AG04450 (cell line): ENCODE data around the gene MXRA7. TPM values are rescaled to one million over a fixed set of nuclear protein-coding genes. Genes with fewer than 3 reads are reported as not detected.
"Not testable (repeated sequence)": the region's sequence is repeated elsewhere in the genome, so short reads cannot be mapped to it uniquely, and the experiment has no call there.

Source experiments
- CTCF ChIA-PET: fragments of 300-600, 350-600 bp; formaldehyde crosslinking; extraction: SDS; loops from one replicate; lab custom pipeline; 2022; ENCODE audit warnings: antibody characterized with exemption, inconsistent platforms; lab: Charles Lee
- POLR2A ChIA-PET: fragments of 350-600 bp; formaldehyde crosslinking; extraction: SDS; loops from one replicate; lab custom pipeline; 2021; ENCODE audit warnings: antibody characterized with exemption, inconsistent platforms; lab: Yijun Ruan, JAX
- DNase-seq: peaks from one replicate; pipeline ENCODE4 v3.0.0-alpha.2; 2011; ENCODE audit warnings: low read depth, low spot score
- H3K27ac ChIP-seq: one replicate; pipeline ENCODE4 v1.5.1; 2012; ENCODE audit warnings: low read depth, low read length, control low read depth
- H3K27me3 ChIP-seq: one replicate; pipeline ENCODE4 v1.6.0; 2012; ENCODE audit warnings: low read length; ENCODE audit not compliant: control insufficient read depth, insufficient read depth
- H3K4me3 ChIP-seq: 2 replicates; pipeline ENCODE4 v1.5.1; 2011; ENCODE audit warnings: mild to moderate bottlenecking, low read depth, low read length, control low read depth
- H3K9me3 ChIP-seq: 2 replicates; pipeline ENCODE4 v1.5.1; 2012; ENCODE audit warnings: low read length; ENCODE audit not compliant: control insufficient read depth, insufficient read depth
- polyA plus RNA-seq: library from polyadenylated mRNA; depleted of rRNA; stranded (reverse); fragments of >200 nt; gene quantifications from 2 replicates; pipeline ENCODE4 v1.2.3, GENCODE V29; 2011
- TF ChIP-seq, protein P1 (sequence below): IDR thresholded peaks from 2 replicates; pipeline ENCODE4 v1.5.1; 2011; ENCODE audit warnings: low read depth, low read length, control low read depth, inconsistent platforms

Gene MXRA7
- polyA plus RNA-seq, 1 experiment: 222 TPM

DNA sequence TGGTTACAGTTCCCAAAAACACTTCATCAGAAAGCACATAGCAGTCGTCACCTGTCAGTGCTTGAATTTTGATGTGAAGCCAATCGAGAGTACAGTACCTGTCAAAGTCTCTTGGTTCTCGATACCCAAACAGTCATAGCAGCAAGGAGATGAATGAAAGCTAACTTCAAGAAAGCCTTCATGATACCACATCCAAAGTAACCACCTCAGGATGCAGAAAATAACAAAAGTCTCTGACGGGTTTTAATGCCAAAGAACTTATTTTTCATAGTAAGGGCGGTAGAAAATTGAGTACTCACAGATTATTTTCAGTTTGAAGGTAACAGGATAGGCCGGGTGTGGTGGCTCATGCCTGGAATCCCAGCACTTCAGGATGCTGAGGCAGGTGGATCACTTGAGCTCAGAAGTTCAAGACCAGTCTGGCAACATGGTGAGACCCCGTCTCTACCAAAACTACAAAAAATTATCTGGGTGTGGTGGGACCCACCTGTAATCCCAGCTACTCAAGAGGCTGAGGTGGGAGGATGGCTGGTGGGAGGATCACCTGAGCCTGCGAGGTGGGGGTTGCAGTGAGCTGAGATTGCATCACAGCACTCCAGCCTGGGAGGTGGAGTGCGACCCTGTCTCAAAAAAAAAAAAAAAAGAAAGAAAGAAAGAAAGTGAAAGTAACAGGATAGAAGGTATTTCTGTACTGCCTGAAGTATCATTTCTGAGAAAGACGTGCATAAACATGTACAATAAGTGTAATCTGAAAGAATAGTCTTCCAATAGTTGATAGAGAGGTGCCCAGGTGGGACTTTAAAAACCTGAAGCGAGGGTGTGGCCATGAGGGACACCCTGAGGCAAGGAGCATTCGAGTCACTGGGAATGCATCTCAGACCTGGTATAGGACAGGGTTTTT, 42.5 kb upstream of the MXRA7 start:
- CTCF ChIA-PET: no interaction called here
- no peaks in the 10 kb centered on the region for H3K9me3 ChIP-seq
- H3K27me3 ChIP-seq: no peaks in the 10 kb centered on the region
- POLR2A ChIA-PET: no interaction called here
- no peak overlapping the region for H3K4me3 ChIP-seq
- H3K27ac ChIP-seq: no peak overlapping the region
- TF ChIP-seq, protein P1, sequence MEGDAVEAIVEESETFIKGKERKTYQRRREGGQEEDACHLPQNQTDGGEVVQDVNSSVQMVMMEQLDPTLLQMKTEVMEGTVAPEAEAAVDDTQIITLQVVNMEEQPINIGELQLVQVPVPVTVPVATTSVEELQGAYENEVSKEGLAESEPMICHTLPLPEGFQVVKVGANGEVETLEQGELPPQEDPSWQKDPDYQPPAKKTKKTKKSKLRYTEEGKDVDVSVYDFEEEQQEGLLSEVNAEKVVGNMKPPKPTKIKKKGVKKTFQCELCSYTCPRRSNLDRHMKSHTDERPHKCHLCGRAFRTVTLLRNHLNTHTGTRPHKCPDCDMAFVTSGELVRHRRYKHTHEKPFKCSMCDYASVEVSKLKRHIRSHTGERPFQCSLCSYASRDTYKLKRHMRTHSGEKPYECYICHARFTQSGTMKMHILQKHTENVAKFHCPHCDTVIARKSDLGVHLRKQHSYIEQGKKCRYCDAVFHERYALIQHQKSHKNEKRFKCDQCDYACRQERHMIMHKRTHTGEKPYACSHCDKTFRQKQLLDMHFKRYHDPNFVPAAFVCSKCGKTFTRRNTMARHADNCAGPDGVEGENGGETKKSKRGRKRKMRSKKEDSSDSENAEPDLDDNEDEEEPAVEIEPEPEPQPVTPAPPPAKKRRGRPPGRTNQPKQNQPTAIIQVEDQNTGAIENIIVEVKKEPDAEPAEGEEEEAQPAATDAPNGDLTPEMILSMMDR: no peak
- no peak for DNase-seq

DNA sequence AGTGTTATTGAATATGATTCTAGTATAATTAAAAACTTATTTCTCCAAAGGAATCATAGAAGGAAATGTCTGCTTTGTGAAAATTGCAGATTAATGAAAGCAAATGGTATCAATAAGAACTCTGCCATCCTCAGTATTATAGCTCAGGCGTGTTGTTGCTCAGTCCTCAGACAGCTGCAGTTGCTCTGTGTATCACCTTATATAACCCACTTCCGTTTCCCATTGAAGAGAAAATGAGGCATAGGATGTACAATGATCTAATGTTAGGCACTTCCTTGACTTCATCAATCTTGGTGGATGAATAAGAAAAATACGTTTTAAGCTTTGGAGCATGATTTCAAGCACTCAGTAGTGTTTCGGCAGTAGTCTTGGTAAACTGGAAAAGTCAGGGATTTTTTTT, 41.2 kb upstream of the MXRA7 start:
- POLR2A ChIA-PET: no interaction called here
- no peak overlapping the region for H3K27ac ChIP-seq
- no peak for DNase-seq
- TF ChIP-seq, protein P1: no peak
- no peaks in the 10 kb centered on the region for H3K9me3 ChIP-seq
- H3K27me3 ChIP-seq: no peaks in the 10 kb centered on the region
- no peak overlapping the region for H3K4me3 ChIP-seq
- CTCF ChIA-PET: interaction anchor here (0.6 kb wide), 1 partner anchor 334 kb away, joined by 3 read pairs; no protein-coding TSS in a partner anchor

DNA sequence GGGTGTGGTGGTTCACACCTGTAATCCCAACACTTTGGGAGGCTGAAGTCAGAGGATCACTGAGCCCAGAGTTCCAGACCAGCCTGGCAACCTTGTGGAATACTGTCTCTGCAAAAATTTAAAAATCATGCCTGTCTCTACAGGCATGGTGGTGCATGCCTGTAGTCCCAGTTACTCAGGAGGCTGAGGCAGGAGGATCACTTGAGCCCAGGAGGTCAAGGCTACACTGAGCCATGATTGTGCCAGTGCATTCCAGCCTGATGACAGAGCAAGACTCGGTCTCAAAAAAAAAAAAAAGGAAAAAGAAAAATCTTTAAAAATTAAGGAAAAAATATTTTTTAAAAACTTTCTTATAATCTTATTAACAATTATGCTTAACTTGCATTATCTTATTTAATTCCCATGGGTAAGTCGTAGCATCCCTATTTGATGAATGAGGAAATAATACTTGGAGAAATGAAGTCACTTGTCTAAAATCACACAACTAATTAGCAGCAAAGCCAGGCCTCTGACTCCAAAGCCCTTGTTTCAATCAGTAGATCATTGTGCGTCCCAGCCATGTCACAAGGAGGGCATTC, 40.7 kb upstream of the MXRA7 start:
- Histone ChIP-seq H3K9me3 (no peaks in the 10 kb centered on the region), H3K27me3 (no peaks in the 10 kb centered on the region), H3K27ac (no peak overlapping the region), H3K4me3 (no peak overlapping the region)
- POLR2A ChIA-PET: no interaction called here
- CTCF ChIA-PET: no interaction called here
- DNase-seq: no peak
- TF ChIP-seq, protein P1: no peak

DNA sequence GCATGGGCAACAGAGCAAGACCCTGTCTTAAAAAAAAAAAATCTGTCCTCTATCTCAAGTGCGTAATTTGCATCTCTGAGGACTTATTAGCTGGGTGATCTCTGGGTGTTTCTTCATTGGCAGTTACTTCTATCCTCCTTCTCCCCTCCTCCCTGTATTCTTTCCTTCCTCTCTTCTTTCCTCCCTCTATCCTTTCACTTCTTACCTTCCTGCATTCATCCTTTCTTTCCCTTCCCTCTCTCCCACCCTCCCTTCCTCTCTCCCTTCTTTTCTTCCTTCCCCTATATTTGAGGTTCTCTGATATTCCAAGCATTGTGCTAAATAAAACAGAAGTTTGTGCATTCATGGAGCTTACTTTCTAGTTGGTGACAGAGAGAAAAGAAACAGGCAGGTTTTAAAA, 37.9 kb upstream of the MXRA7 start:
- no peak for DNase-seq
- ChIA-PET POLR2A (interaction anchor here (0.7 kb wide), 2 partner anchors 10 to 12 kb away, joined by 3 read pairs; no protein-coding TSS in a partner anchor), CTCF (no interaction called here)
- H3K4me3 ChIP-seq: no peak overlapping the region
- H3K27me3 ChIP-seq: no peaks in the 10 kb centered on the region
- TF ChIP-seq, protein P1: no peak
- H3K27ac ChIP-seq: no peak overlapping the region
- no peaks in the 10 kb centered on the region for H3K9me3 ChIP-seq

DNA sequence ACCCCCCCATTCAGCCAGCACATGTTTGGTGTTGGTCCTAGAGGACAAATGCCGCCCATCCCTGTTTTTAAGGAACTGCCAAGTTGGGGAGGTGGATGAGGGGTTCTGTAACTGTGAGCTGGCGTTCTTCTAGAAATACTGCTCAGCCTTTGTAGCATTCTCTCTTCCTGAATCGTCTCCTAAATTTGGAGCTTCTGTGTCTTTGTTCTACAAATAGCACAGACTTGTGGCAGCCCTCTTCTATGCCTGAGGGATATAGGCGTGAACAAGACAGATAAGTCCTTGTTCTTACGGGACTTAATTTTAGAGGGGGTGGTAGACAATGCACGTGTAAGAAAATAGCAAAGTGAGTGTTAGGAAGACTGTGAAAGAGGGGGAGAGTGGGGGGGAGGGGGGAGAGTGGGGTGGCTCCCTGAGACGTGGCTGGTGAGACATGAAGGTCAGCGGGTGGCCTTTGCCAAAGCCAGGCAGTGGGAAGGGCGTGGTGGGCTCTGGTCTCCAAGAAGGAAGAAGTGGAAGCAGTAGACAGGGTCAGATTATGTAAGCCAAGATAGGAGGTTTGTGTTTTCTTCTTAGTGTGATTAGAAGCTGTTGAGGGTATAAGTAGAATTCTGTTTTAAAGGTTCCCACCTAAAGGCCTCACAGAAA, 37.1 kb upstream of the MXRA7 start:
- CTCF ChIA-PET: no interaction called here
- TF ChIP-seq, protein P1: no peak

DNA sequence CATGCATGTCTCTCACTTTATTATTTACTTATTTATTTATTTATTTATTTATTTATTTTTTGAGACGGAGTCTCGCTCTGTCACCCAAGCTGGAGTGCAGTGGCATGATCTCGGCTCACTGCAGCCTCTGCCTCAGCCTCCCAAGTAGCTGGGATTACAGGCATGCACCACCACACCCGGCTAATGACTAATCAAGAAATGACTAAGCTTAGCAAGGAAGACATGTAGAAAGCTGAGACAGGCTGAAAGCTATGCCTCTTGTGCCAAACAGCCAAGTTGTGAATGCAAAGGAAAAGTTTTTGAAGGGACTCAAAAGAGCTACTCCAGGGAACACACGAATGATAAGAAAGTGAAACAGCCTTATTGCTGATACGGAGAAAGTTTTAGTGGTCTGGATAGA, 35.0 kb upstream of the MXRA7 start:
- POLR2A ChIA-PET, CTCF ChIA-PET, H3K9me3 ChIP-seq, H3K27me3 ChIP-seq, DNase-seq, H3K4me3 ChIP-seq, H3K27ac ChIP-seq: not testable (repeated sequence)

More for the DNA sequence above, 37.1 kb upstream of the MXRA7 start:
- POLR2A ChIA-PET: interaction anchor here (0.7 kb wide), 1 partner anchor 9 kb away, joined by 3 read pairs; no protein-coding TSS in a partner anchor
- DNase-seq: no peak
- Histone ChIP-seq H3K9me3 (no peaks in the 10 kb centered on the region), H3K4me3 (no peak overlapping the region), H3K27me3 (no peaks in the 10 kb centered on the region), H3K27ac (no peak overlapping the region)
